Ishikawa (cell line): ENCODE data around the gene GJD2.

Experiments
- CEBPB ChIP-seq: IDR thresholded peaks from 2 replicates; pipeline ENCODE4 v1.6.1; 2012
- CREB1 ChIP-seq: IDR thresholded peaks from 2 replicates; pipeline ENCODE4 v1.6.1; 2012; ENCODE audit warnings: low read depth
- EGR1 ChIP-seq: IDR thresholded peaks from 2 replicates; pipeline ENCODE4 v1.6.1; 2012
- EP300 ChIP-seq: IDR thresholded peaks from 2 replicates; pipeline ENCODE4 v1.6.1; 2012; ENCODE audit warnings: borderline replicate concordance
- FOXM1 ChIP-seq: IDR thresholded peaks from 2 replicates; pipeline ENCODE4 v1.6.1; 2012; ENCODE audit warnings: low read depth, borderline replicate concordance
- NFIC ChIP-seq: IDR thresholded peaks from 2 replicates; pipeline ENCODE4 v1.6.1; 2012
- RAD21 ChIP-seq: IDR thresholded peaks from 2 replicates; pipeline ENCODE4 v1.6.1; 2012; ENCODE audit warnings: low read depth
- TAF1 ChIP-seq: IDR thresholded peaks from 2 replicates; pipeline ENCODE4 v1.6.1; 2012; ENCODE audit warnings: low read depth, mild to moderate bottlenecking
- TCF12 ChIP-seq: IDR thresholded peaks from 2 replicates; pipeline ENCODE4 v1.6.1; 2012; ENCODE audit warnings: low read depth
- TEAD4 ChIP-seq: IDR thresholded peaks from 2 replicates; pipeline ENCODE4 v1.6.1; 2012
- YY1 ChIP-seq: IDR thresholded peaks from 2 replicates; pipeline ENCODE4 v1.6.1; 2012; ENCODE audit warnings: low read depth
- ZBTB7A ChIP-seq: IDR thresholded peaks from 2 replicates; pipeline ENCODE4 v1.6.1; 2012; ENCODE audit warnings: low read depth
- TF ChIP-seq, protein P1 (sequence below): IDR thresholded peaks from 2 replicates; pipeline ENCODE4 v1.6.1; 2012
- TF ChIP-seq, protein P2 (sequence below): IDR thresholded peaks from 2 replicates; pipeline ENCODE4 v1.6.1; 2012
- TF ChIP-seq, protein P3 (sequence below): IDR thresholded peaks from 2 replicates; pipeline ENCODE4 v1.6.1; 2012; ENCODE audit warnings: low read depth, mild to moderate bottlenecking

The GJD2 gene

DNA sequence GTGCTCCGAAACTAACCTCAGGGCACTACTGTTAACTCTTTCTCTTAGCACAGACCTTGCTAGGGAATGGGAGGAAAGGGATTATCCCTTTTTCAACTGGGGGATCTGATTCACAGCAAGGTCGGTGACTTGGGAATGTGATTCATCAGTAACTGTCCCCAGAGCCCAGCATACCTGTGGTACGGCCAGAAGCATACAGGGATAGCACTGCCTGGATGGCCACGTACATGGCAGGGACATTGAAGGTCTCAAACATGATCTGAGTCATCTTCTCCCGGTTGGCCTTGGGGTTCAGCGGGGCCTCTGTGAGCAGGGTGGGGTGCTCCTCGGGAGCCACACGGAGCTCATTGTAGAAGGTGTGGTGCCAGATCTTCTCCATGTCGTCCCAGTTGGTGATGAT lies 38.3 kb upstream of the GJD2 start:
- TF ChIP-seq RAD21, result no peak
- no peak for TF ChIP-seq TAF1
- no peak for TF ChIP-seq FOXM1
- no peak for TF ChIP-seq CREB1
- no peak for TF ChIP-seq EP300
- TF ChIP-seq CEBPB, result no peak
- TF ChIP-seq, protein P1, sequence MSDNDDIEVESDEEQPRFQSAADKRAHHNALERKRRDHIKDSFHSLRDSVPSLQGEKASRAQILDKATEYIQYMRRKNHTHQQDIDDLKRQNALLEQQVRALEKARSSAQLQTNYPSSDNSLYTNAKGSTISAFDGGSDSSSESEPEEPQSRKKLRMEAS, result no peak
- TF ChIP-seq, protein P2, sequence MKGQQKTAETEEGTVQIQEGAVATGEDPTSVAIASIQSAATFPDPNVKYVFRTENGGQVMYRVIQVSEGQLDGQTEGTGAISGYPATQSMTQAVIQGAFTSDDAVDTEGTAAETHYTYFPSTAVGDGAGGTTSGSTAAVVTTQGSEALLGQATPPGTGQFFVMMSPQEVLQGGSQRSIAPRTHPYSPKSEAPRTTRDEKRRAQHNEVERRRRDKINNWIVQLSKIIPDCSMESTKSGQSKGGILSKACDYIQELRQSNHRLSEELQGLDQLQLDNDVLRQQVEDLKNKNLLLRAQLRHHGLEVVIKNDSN, result no peak
- no peak for TF ChIP-seq NFIC
- TF ChIP-seq, protein P3, sequence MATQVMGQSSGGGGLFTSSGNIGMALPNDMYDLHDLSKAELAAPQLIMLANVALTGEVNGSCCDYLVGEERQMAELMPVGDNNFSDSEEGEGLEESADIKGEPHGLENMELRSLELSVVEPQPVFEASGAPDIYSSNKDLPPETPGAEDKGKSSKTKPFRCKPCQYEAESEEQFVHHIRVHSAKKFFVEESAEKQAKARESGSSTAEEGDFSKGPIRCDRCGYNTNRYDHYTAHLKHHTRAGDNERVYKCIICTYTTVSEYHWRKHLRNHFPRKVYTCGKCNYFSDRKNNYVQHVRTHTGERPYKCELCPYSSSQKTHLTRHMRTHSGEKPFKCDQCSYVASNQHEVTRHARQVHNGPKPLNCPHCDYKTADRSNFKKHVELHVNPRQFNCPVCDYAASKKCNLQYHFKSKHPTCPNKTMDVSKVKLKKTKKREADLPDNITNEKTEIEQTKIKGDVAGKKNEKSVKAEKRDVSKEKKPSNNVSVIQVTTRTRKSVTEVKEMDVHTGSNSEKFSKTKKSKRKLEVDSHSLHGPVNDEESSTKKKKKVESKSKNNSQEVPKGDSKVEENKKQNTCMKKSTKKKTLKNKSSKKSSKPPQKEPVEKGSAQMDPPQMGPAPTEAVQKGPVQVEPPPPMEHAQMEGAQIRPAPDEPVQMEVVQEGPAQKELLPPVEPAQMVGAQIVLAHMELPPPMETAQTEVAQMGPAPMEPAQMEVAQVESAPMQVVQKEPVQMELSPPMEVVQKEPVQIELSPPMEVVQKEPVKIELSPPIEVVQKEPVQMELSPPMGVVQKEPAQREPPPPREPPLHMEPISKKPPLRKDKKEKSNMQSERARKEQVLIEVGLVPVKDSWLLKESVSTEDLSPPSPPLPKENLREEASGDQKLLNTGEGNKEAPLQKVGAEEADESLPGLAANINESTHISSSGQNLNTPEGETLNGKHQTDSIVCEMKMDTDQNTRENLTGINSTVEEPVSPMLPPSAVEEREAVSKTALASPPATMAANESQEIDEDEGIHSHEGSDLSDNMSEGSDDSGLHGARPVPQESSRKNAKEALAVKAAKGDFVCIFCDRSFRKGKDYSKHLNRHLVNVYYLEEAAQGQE, result no peak
- no peak for TF ChIP-seq YY1
- no peak for TF ChIP-seq TEAD4
- no peak for TF ChIP-seq TCF12

DNA sequence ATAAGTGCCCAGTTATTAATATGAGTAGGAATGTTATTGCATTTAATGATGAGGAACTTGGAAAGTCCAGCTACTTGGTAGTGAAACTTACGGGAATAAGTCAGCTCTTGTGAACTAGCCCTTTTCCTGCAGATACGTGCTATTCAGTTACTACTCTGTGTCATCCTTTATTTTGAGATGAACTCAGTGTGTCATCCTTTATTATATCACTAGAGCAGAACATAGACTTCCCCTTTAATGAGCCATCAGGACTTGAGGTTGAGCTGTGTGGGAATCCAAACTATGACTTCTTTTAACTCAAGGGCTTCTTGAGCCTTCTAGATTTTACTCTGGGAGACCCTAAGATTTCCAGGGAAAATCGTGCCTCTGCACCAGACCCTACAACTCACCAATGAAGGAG lies 36.9 kb upstream of the GJD2 start:
- TF ChIP-seq TCF12 (no peak), FOXM1 (no peak), EP300 (no peak)

DNA sequence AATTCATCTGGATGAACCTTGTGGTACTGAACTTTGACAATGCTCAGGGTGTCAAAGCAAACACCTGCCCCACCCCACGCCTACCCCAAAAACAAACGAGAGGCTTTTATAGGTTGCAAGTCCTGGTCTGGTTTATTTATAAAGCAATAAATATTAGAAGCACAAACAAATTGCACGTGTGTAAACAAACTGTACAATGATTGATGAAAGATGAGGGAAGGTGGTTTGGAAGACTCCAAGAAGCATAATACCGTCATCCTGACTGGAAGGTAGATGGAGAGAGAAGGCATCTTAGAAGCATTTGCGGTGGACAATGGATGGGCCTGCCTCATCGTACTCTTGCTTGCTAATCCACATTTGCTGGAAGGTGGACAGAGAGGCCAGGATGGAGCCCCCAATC lies 35.3 kb upstream of the GJD2 start:
- TF ChIP-seq, protein P2, result no peak
- no peak for TF ChIP-seq CREB1

DNA sequence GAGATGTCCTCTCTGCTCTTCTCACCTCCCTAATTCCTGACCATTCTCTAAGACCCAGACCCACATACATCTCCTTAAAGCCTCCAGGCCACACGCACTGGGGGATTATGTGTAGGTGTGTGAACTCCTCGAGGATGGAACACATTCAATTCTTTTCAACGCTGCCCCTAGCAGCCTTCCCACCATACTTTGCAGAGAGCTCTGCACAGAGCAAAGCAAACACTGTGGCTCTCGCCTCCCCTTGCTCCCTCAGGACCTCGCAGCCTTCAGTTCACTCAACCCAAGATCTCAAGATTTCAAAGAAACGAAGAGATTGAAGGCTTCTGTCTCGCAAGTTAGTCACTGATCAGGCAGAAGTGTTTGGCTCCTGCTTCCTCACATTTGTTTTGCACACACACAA lies 34.5 kb upstream of the GJD2 start:
- no peak for TF ChIP-seq ZBTB7A
- TF ChIP-seq TEAD4, result no peak
- TF ChIP-seq RAD21, result no peak
- TF ChIP-seq TCF12, result no peak
- no peak for TF ChIP-seq EP300
- no peak for TF ChIP-seq EGR1
- no peak for TF ChIP-seq YY1
- TF ChIP-seq CREB1, result no peak
- TF ChIP-seq, protein P3, result no peak
- TF ChIP-seq CEBPB, result no peak
- TF ChIP-seq FOXM1, result no peak

DNA sequence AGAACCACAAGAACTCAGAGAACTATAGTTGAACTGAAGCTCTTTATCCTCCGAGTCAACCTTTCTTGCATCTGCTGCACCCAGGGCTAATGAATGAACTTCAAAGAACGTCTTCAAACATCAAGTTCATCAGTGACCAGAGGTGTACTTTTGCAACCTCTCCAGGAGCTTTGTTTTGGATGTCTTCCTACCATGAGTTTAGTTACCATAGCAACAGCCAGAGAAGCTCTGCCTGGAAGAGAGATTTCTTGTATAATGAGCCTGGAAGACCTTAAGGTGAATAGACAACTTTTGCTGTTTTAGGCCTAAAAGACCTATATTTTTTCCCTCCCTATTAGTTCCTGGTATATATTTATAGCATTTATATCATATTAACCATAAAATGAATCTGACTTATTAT lies 31.4 kb upstream of the GJD2 start:
- TF ChIP-seq ZBTB7A, result no peak
- TF ChIP-seq, protein P2, result no peak
- TF ChIP-seq TAF1, result no peak
- no peak for TF ChIP-seq TEAD4
- no peak for TF ChIP-seq FOXM1
- no peak for TF ChIP-seq CREB1
- no peak for TF ChIP-seq CEBPB
- TF ChIP-seq, protein P1, result no peak
- TF ChIP-seq, protein P3, result no peak
- TF ChIP-seq EP300, result no peak
- no peak for TF ChIP-seq YY1
- TF ChIP-seq TCF12, result no peak
- TF ChIP-seq EGR1, result no peak
- no peak for TF ChIP-seq RAD21
